Fibroblast of villous mesenchyme (primary cell): Measurements from ENCODE around the gene RTN4IP1. TPM values are rescaled to one million over a fixed set of nuclear protein-coding genes. Genes with fewer than 3 reads are reported as not detected.

Source experiments
- DNase-seq: peaks from one replicate; pipeline ENCODE4 v3.0.0-alpha.2; 2010; ENCODE audit warnings: low read depth
- H3K4me3 ChIP-seq: 2 replicates; pipeline ENCODE4 v1.5.1; 2011; ENCODE audit warnings: low read depth, mild to moderate bottlenecking, low read length
- CTCF ChIP-seq: IDR thresholded peaks from 2 replicates; pipeline ENCODE4 v1.5.1; 2012; ENCODE audit warnings: low read depth, mild to moderate bottlenecking, low read length; ENCODE audit not compliant: insufficient read depth
- total RNA-seq: library from RNA; depleted of rRNA; stranded (reverse); fragments of >200 nt; gene quantifications from 2 replicates; pipeline ENCODE4 v1.2.3, GENCODE V29; 2012

Gene RTN4IP1
- 7.1 and 8.2 TPM in 2 replicates for total RNA-seq

GRCh38 chr6:106629103-106629858 is at the start of gene RTN4IP1, which contains the start of gene QRSL1:
Gene RTN4IP1 (minus strand): TSS chr6:106629498. CDS start chr6:106629021, 477 bp downstream.
Gene QRSL1 (plus strand): TSS chr6:106629578. CDS start chr6:106629682, 104 bp downstream.
- H3K4me3 ChIP-seq, result peak within 1 kb of the TSS; percentile 89
- no peak for TF ChIP-seq CTCF

GRCh38 chr6:106677282-106677681 is 48.0 kb upstream of the RTN4IP1 start:
- no peak overlapping the region for H3K4me3 ChIP-seq
- no peak for TF ChIP-seq CTCF

More at GRCh38 chr6:106629103-106629858, at the start of gene RTN4IP1, which contains the start of gene QRSL1:
- DNase-seq, result peak; percentile 95

GRCh38 chr6:106674541-106675229 is 45.4 kb upstream of the RTN4IP1 start:
- TF ChIP-seq CTCF, result no peak
- no peak overlapping the region for H3K4me3 ChIP-seq
- DNase-seq, result no peak

More at GRCh38 chr6:106677282-106677681, 48.0 kb upstream of the RTN4IP1 start:
- no peak for DNase-seq

- DNase-seq, result no peak
- TF ChIP-seq CTCF, result no peak
- H3K4me3 ChIP-seq, result no peak overlapping the region
Measured at GRCh38 chr6:106671651-106672050, 42.4 kb upstream of the RTN4IP1 start.

GRCh38 chr6:106670236-106670635 is 40.9 kb upstream of the RTN4IP1 start:
- H3K4me3 ChIP-seq, result no peak overlapping the region
- TF ChIP-seq CTCF, result no peak
- no peak for DNase-seq

- TF ChIP-seq CTCF, result no peak
Measured at GRCh38 chr6:106667022-106667402, 37.7 kb upstream of the RTN4IP1 start.

More at GRCh38 chr6:106667022-106667402, 37.7 kb upstream of the RTN4IP1 start:
- no peak overlapping the region for H3K4me3 ChIP-seq
- DNase-seq, result no peak
